CD4-positive, alpha-beta T cell (primary cell): ENCODE results near the gene POU2F3. TPM values are rescaled to one million over a fixed set of nuclear protein-coding genes. Genes with fewer than 3 reads are reported as not detected.

ENCODE experiments used
- ATAC-seq: fragments of 200-7000 bp; cut with Tn5 transposase; one replicate; pipeline ENCODE4 v1.10.0; 2022; ENCODE audit warnings: mild to moderate bottlenecking; ENCODE audit not compliant: poor library complexity
- CTCF ChIA-PET: fragments of 350-600 bp; sonication (Branson Sonifier 250); formaldehyde crosslinking; loops from one replicate; lab custom pipeline; 2021; ENCODE audit warnings: antibody characterized with exemption, inconsistent platforms; lab: Charles Lee
- POLR2A ChIA-PET: fragments of 350-600 bp; sonication (Branson Sonifier 250); formaldehyde crosslinking; loops from one replicate; lab custom pipeline; 2021; ENCODE audit warnings: antibody characterized with exemption, inconsistent platforms; lab: Charles Lee
- DNase-seq, 14 experiments: peaks; one replicate each; pipeline ENCODE4 v3.0.0-alpha.2; 2013 to 2020; ENCODE audit warnings: mixed read lengths in 2 of 14
- H3K27ac ChIP-seq, 2 donors: one replicate each; pipeline versions ENCODE4 v1.5.1 to v1.7.0; 2013; ENCODE audit warnings: low read length in 2 of 2, low read depth in 1 of 2, mild to moderate bottlenecking in 1 of 2
- H3K27me3 ChIP-seq, 2 experiments: 1 replicate in 1 of 2; 2 replicates in 1 of 2; pipeline versions ENCODE4 v1.6.1 to v1.7.0; 2013; ENCODE audit warnings: low read length in 2 of 2, control low read depth in 1 of 2, mild to moderate bottlenecking in 1 of 2, moderate library complexity in 1 of 2; ENCODE audit not compliant: insufficient read depth in 2 of 2, control insufficient read depth in 1 of 2
- H3K36me3 ChIP-seq: one replicate; pipeline ENCODE4 v1.6.1; 2013; ENCODE audit warnings: low read length, control low read depth; ENCODE audit not compliant: insufficient read depth
- H3K4me1 ChIP-seq: one replicate; pipeline ENCODE4 v1.6.1; 2013; ENCODE audit warnings: low read length, control low read depth; ENCODE audit not compliant: insufficient read depth
- H3K4me3 ChIP-seq: one replicate; pipeline ENCODE4 v1.5.1; 2013; ENCODE audit warnings: mild to moderate bottlenecking, low read length, moderate library complexity
- H3K9me3 ChIP-seq, 2 experiments: 1 replicate in 1 of 2; 2 replicates in 1 of 2; pipeline versions ENCODE4 v1.6.1 to v1.7.0; 2013; ENCODE audit warnings: low read length in 2 of 2, mild to moderate bottlenecking in 2 of 2, control low read depth in 1 of 2, moderate library complexity in 1 of 2; ENCODE audit not compliant: control insufficient read depth in 1 of 2, insufficient read depth in 1 of 2
- H3K27ac Mint-ChIP-seq: one replicate; pipeline ENCODE4 v1.8.0; 2020; ENCODE audit warnings: mixed read lengths
- H3K27me3 Mint-ChIP-seq: one replicate; pipeline ENCODE4 v1.8.0; 2021; ENCODE audit warnings: mixed read lengths
- H3K36me3 Mint-ChIP-seq: one replicate; pipeline ENCODE4 v1.8.0; 2021; ENCODE audit warnings: low read depth, mixed read lengths
- H3K4me1 Mint-ChIP-seq: one replicate; pipeline ENCODE4 v1.8.0; 2021; ENCODE audit warnings: low read depth, mixed read lengths
- H3K4me3 Mint-ChIP-seq: one replicate; pipeline ENCODE4 v1.8.0; 2020; ENCODE audit warnings: mild to moderate bottlenecking, mixed read lengths
- H3K9me3 Mint-ChIP-seq: one replicate; pipeline ENCODE4 v1.8.0; 2020; ENCODE audit warnings: mixed read lengths
- intact Hi-C, 2 experiments: fragments of 100-400 bp; cut with DNase I in 1 of 2; cut with micrococcal nuclease in 1 of 2; formaldehyde crosslinking; loops; one replicate each; pipeline versions ENCODE4 v1.15.1 to v1.9.0; 2023 to 2025; cut with DNase I, micrococcal nuclease
- total RNA-seq, 174 experiments: library from RNA in 2 of 174; stranded (reverse) in 2 of 174; gene quantifications; one replicate each; pipeline ENCODE4 v1.2.3 and lab custom pipeline; 2021 to 2026
- TF ChIP-seq, protein P1 (sequence below): fragments of 200-600 bp; IDR thresholded peaks from one replicate; pipeline ENCODE4 v1.8.0; 2022; ENCODE audit warnings: antibody characterized with exemption, mild to moderate bottlenecking

The POU2F3 gene
- total RNA-seq, 2 experiments from 2014 or later = not detected

GRCh38 chr11:120261321-120261720 is 21.4 kb downstream of the POU2F3 start:
- Mint-ChIP-seq H3K36me3 (no peaks in the 10 kb centered on the region), H3K27ac (no peak overlapping the region), H3K27me3 (peaks cover 75% of the 10 kb centered on the region), H3K4me1 (no peaks in the 10 kb centered on the region), H3K4me3 (no peak overlapping the region), H3K9me3 (no peaks in the 10 kb centered on the region)
- TF ChIP-seq, protein P1, sequence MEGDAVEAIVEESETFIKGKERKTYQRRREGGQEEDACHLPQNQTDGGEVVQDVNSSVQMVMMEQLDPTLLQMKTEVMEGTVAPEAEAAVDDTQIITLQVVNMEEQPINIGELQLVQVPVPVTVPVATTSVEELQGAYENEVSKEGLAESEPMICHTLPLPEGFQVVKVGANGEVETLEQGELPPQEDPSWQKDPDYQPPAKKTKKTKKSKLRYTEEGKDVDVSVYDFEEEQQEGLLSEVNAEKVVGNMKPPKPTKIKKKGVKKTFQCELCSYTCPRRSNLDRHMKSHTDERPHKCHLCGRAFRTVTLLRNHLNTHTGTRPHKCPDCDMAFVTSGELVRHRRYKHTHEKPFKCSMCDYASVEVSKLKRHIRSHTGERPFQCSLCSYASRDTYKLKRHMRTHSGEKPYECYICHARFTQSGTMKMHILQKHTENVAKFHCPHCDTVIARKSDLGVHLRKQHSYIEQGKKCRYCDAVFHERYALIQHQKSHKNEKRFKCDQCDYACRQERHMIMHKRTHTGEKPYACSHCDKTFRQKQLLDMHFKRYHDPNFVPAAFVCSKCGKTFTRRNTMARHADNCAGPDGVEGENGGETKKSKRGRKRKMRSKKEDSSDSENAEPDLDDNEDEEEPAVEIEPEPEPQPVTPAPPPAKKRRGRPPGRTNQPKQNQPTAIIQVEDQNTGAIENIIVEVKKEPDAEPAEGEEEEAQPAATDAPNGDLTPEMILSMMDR = no peak
- ATAC-seq (no peak), DNase-seq (no peak)
- Histone ChIP-seq H3K4me1 (no peaks in the 10 kb centered on the region), H3K27ac (no peak overlapping the region), H3K27me3 (peaks cover 14 to 24% of the 10 kb centered on the region in 2 experiments), H3K9me3 (no peaks in the 10 kb centered on the region), H3K4me3 (no peak overlapping the region), H3K36me3 (no peaks in the 10 kb centered on the region)
- ChIA-PET POLR2A (no interaction called here), CTCF (no interaction called here)
- intact Hi-C loops = no loop called here

DNA sequence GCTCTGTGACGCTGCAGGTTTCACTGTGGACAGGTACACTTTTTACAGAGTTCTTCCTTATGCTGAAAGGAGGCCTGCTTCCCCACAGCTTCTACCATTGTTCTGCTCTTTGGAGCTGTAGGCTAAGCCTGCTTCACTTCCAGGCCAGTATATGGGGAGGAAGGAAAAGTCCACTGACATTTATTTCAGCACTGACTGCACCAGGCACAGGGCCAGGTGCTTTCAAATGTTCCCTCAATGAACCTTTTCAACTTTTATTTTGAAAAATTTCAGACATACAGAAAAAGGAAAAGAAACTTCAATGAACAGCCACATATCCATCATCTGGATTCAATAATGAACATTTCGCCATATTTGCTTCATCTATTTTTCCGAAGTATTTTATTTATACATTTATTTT is 22.0 kb downstream of the POU2F3 start:
- DNase-seq = no peak
- Histone ChIP-seq H3K4me1 (no peaks in the 10 kb centered on the region), H3K9me3 (no peaks in the 10 kb centered on the region), H3K4me3 (no peak overlapping the region), H3K36me3 (no peaks in the 10 kb centered on the region), H3K27me3 (peaks cover 14 to 23% of the 10 kb centered on the region in 2 experiments), H3K27ac (no peak overlapping the region)
- H3K27me3 Mint-ChIP-seq = peaks cover 75% of the 10 kb centered on the region
- no peaks in the 10 kb centered on the region for H3K36me3 Mint-ChIP-seq
- intact Hi-C loops = no loop called here
- TF ChIP-seq, protein P1 = no peak
- H3K4me1 Mint-ChIP-seq = no peaks in the 10 kb centered on the region
- ChIA-PET POLR2A (no interaction called here), CTCF (no interaction called here)
- H3K9me3 Mint-ChIP-seq = no peaks in the 10 kb centered on the region
- no peak for ATAC-seq
- H3K27ac Mint-ChIP-seq = no peak overlapping the region
- H3K4me3 Mint-ChIP-seq = no peak overlapping the region

DNA sequence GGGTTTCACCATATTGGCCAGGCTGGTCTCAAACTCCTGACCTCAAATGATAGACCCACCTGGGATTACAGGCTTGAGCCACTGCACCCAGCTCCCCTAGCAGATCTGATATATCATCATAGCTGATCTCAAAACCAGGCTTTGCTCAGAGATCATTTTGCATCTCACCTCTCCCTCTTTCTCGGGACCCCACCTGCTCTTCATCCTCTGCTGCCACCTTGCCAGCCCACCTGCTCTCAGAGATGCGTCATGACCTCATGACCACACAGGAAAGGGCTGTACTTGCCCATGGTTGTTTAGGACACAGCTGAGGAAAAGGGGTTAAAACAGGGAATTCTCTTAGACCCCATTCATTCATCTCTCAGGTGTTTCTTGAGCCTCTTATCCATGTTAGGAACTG is 27.4 kb downstream of the POU2F3 start:
- intact Hi-C loops = no loop called here
- Histone ChIP-seq H3K27me3 (peaks cover 11 to 25% of the 10 kb centered on the region in 2 experiments), H3K4me1 (no peaks in the 10 kb centered on the region), H3K27ac (no peak overlapping the region), H3K36me3 (no peaks in the 10 kb centered on the region), H3K9me3 (no peaks in the 10 kb centered on the region), H3K4me3 (no peak overlapping the region)
- POLR2A ChIA-PET = no interaction called here
- TF ChIP-seq, protein P1 = no peak
- DNase-seq (no peak), ATAC-seq (no peak)
- Mint-ChIP-seq H3K36me3 (no peaks in the 10 kb centered on the region), H3K27ac (no peak overlapping the region), H3K9me3 (no peaks in the 10 kb centered on the region), H3K27me3 (peaks cover 56% of the 10 kb centered on the region), H3K4me1 (no peaks in the 10 kb centered on the region), H3K4me3 (no peak overlapping the region)
- CTCF ChIA-PET = no interaction called here
